ENCODE results near the gene SOSTDC1.
A peak's percentile ranks its signal among the peaks of the same experiment; 100 is the strongest.
"Not testable (repeated sequence)": the region's sequence is repeated elsewhere in the genome, so short reads cannot be mapped to it uniquely, and the experiment has no call there.

Gene SOSTDC1

GRCh38 chr7:16462431-16462889 is 3.1 kb downstream of the SOSTDC1 start:
- no peak for DNase-seq (ENCODE audit: low spot score)

- no peak for DNase-seq (ENCODE audit: low spot score)
Measured at GRCh38 chr7:16460789-16461493, 4.6 kb downstream of the SOSTDC1 start.

GRCh38 chr7:16456303-16456702 is 9.2 kb downstream of the SOSTDC1 start:
- DNase-seq (ENCODE audit: low spot score): not testable (repeated sequence)

GRCh38 chr7:16455591-16455990 is 9.9 kb downstream of the SOSTDC1 start:
- no peak for DNase-seq (ENCODE audit: low spot score)

- DNase-seq (ENCODE audit: low spot score): no peak
Measured at GRCh38 chr7:16450366-16450765, 15.2 kb downstream of the SOSTDC1 start.

GRCh38 chr7:16447876-16448275 is 17.7 kb downstream of the SOSTDC1 start:
- no peak for DNase-seq (ENCODE audit: low spot score)

GRCh38 chr7:16446508-16446907 is 19.0 kb downstream of the SOSTDC1 start:
- no peak for DNase-seq (ENCODE audit: low spot score)

- not testable (repeated sequence) for DNase-seq (ENCODE audit: low spot score)
Measured at GRCh38 chr7:16443871-16444270, 21.7 kb downstream of the SOSTDC1 start.

GRCh38 chr7:16438988-16439387 is 26.6 kb downstream of the SOSTDC1 start:
- no peak for DNase-seq (ENCODE audit: low spot score)

- DNase-seq (ENCODE audit: low spot score): no peak
Measured at GRCh38 chr7:16436306-16436705, 29.2 kb downstream of the SOSTDC1 start.

- no peak for DNase-seq (ENCODE audit: low spot score)
Measured at GRCh38 chr7:16433568-16434122, 31.9 kb downstream of the SOSTDC1 start.

GRCh38 chr7:16432425-16432731 is 33.2 kb downstream of the SOSTDC1 start:
- DNase-seq (ENCODE audit: low spot score): no peak

- DNase-seq (ENCODE audit: low spot score): no peak
Measured at GRCh38 chr7:16431646-16432424, 33.7 kb downstream of the SOSTDC1 start.

- DNase-seq (ENCODE audit: low spot score): no peak
Measured at GRCh38 chr7:16430133-16430532, 35.4 kb downstream of the SOSTDC1 start.

- DNase-seq (ENCODE audit: low spot score): no peak
Measured at GRCh38 chr7:16428672-16429071, 36.9 kb downstream of the SOSTDC1 start.

GRCh38 chr7:16428182-16428581 is 37.4 kb downstream of the SOSTDC1 start:
- no peak for DNase-seq (ENCODE audit: low spot score)

- no peak for DNase-seq (ENCODE audit: low spot score)
Measured at GRCh38 chr7:16423761-16424160, 41.8 kb downstream of the SOSTDC1 start.

- DNase-seq (ENCODE audit: low spot score): no peak
Measured at GRCh38 chr7:16422917-16423316, 42.6 kb downstream of the SOSTDC1 start.

GRCh38 chr7:16422103-16422435 is 43.5 kb downstream of the SOSTDC1 start:
- no peak for DNase-seq (ENCODE audit: low spot score)

- DNase-seq (ENCODE audit: low spot score): no peak
Measured at GRCh38 chr7:16421333-16422102, 44.0 kb downstream of the SOSTDC1 start, which contains the start of gene CRPPA. Gene CRPPA, minus strand, starts transcription at chr7:16421538. Its CDS starts 216 bp downstream, at chr7:16421322.

- DNase-seq (ENCODE audit: low spot score): peak; percentile 69
Measured at GRCh38 chr7:16420649-16421332, 44.7 kb downstream of the SOSTDC1 start.

- no peak for DNase-seq (ENCODE audit: low spot score)
Measured at GRCh38 chr7:16420329-16420648, 45.2 kb downstream of the SOSTDC1 start.
